ENCODE results near the gene CORIN. TPM values are rescaled to one million over a fixed set of nuclear protein-coding genes. Genes with fewer than 3 reads are reported as not detected.

CORIN gene
- total and polyA plus RNA-seq, 2 donors (not counting 3 experiments of a cell fraction or from before 2014, with no cell fraction given): 0.07 to 0.40 TPM

DNA sequence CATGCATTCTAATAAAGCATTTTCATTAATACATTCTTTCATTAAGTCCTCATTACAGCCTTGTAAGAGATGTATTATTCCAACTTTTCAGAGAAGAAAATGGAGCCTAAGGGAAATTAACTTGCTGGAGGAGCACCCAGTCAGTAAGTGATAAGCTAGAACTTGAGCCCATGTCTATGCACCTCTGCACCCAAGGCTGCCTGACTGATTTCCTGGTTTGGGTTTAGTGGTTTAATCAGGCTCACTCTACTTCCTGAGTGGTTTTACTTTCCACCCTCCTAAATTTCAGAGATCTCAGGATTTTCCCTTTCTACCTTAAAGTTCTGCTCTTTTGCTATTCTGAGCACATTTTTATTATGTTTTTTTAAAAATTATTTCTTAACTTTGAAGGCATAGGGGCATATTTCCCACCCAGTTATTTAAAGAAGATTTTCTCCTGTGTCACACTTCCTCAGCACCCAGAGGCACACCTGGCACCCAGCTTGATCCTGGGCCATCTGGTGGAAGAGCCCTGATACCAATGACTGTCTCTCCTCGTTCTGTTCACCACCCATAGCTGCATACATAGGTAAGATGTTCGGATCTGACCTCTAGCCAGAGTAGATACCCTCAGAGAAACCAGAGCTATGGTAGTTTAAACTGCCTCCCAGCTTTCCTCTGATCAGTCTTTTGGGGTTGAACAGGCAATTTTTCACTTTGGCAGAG is 10.4 kb downstream of the CORIN start:
- intact Hi-C loops (cut with micrococcal nuclease): no loop called here
- no TSS peak for BruUV-seq (replicated peaks)
- H3K4me3 ChIP-seq (replicated peaks in 1 of 3; ENCODE audit: insufficient read depth in 1 of 3, low read depth in 1 of 3, low read length in 3 of 3): no peak overlapping the region
- no peaks in the 10 kb centered on the region for H3K9me3 ChIP-seq (replicated peaks; ENCODE audit: control insufficient read depth, insufficient read depth, low read length)
- ChIA-PET CTCF (interaction anchor here (0.9 to 1.1 kb wide), 4 partner anchors 9 to 159 kb away, joined by 3 to 5 read pairs (median 4); no protein-coding TSS in a partner anchor), POLR2A (no interaction called here)
- no peak overlapping the region for H3K27ac ChIP-seq (ENCODE audit: insufficient read depth, low read depth, low read length)
- DNase-seq (ENCODE audit: low read depth, low spot score) (no peak), FAIRE-seq (no peak)
- no peak overlapping the region for H2AFZ ChIP-seq (ENCODE audit: low read depth, low read length)
- H3K4me1 ChIP-seq (ENCODE audit: control insufficient read depth, extremely low read depth, insufficient read depth, low read length): no peaks in the 10 kb centered on the region
- H3K9ac ChIP-seq (replicated peaks; ENCODE audit: extremely low read depth, insufficient read depth, low read length): no peak overlapping the region
- TF ChIP-seq GATA2 (IDR thresholded peaks at IDR 0.05; ENCODE audit: insufficient read depth, insufficient read length, low read depth, low read length) (no peak), JUN (IDR thresholded peaks at IDR 0.05; ENCODE audit: borderline replicate concordance, insufficient read depth, insufficient read length, low read depth) (no peak), EZH2 (IDR thresholded peaks at IDR 0.05; ENCODE audit: borderline replicate concordance, low read depth, low read length, severe bottlenecking) (no peak), FOS (IDR thresholded peaks at IDR 0.05; ENCODE audit: borderline replicate concordance, insufficient read depth, low read length) (no peak), POLR2A (IDR thresholded peaks at IDR 0.05; ENCODE audit: low read depth, low read length) (no peak), POLR2AphosphoS5 (IDR thresholded peaks at IDR 0.05; ENCODE audit: insufficient read depth, low read depth, low read length) (no peak)
- TF ChIP-seq, protein P1, sequence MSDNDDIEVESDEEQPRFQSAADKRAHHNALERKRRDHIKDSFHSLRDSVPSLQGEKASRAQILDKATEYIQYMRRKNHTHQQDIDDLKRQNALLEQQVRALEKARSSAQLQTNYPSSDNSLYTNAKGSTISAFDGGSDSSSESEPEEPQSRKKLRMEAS (IDR thresholded peaks at IDR 0.05; ENCODE audit: insufficient read depth, insufficient read length): no peak
- TF ChIP-seq, protein P2, sequence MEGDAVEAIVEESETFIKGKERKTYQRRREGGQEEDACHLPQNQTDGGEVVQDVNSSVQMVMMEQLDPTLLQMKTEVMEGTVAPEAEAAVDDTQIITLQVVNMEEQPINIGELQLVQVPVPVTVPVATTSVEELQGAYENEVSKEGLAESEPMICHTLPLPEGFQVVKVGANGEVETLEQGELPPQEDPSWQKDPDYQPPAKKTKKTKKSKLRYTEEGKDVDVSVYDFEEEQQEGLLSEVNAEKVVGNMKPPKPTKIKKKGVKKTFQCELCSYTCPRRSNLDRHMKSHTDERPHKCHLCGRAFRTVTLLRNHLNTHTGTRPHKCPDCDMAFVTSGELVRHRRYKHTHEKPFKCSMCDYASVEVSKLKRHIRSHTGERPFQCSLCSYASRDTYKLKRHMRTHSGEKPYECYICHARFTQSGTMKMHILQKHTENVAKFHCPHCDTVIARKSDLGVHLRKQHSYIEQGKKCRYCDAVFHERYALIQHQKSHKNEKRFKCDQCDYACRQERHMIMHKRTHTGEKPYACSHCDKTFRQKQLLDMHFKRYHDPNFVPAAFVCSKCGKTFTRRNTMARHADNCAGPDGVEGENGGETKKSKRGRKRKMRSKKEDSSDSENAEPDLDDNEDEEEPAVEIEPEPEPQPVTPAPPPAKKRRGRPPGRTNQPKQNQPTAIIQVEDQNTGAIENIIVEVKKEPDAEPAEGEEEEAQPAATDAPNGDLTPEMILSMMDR (IDR thresholded peaks at IDR 0.05; ENCODE audit: extremely low read depth in 1 of 2, insufficient read depth in 1 of 2, low read depth in 1 of 2, low read length in 2 of 2): no peak
- peaks cover 0 to 12% of the 10 kb centered on the region in 2 experiments for H3K27me3 ChIP-seq (ENCODE audit: control insufficient read depth in 2 of 2, insufficient read depth in 2 of 2, low read length in 2 of 2)
- dilution Hi-C loops (cut with MboI; ENCODE audit: extremely low pct_ligation_motif_present, low sequenced_read_pairs): no loop called here
- no peaks in the 10 kb centered on the region for H4K20me1 ChIP-seq (replicated peaks; ENCODE audit: control insufficient read depth, extremely low read depth, insufficient read depth, low read length)
- no peaks in the 10 kb centered on the region for H3K79me2 ChIP-seq (ENCODE audit: control insufficient read depth, insufficient read depth, low read length)
- no peaks in the 10 kb centered on the region for H3K36me3 ChIP-seq (ENCODE audit: control insufficient read depth in 2 of 2, extremely low read depth in 1 of 2, insufficient read depth in 2 of 2, low read length in 2 of 2)
- H3K4me2 ChIP-seq (ENCODE audit: insufficient read depth, low read length): no peak overlapping the region
- no peaks in the 10 kb centered on the region for H3K9me1 ChIP-seq (replicated peaks; ENCODE audit: control insufficient read depth, extremely low read depth, insufficient read depth, low read length)
